Measurements from ENCODE around the gene KCNQ1. TPM values are rescaled to one million over a fixed set of nuclear protein-coding genes. Genes with fewer than 3 reads are reported as not detected.

KCNQ1 gene
- total RNA-seq, 1 donor from 2014 or later = 52.9 TPM

DNA sequence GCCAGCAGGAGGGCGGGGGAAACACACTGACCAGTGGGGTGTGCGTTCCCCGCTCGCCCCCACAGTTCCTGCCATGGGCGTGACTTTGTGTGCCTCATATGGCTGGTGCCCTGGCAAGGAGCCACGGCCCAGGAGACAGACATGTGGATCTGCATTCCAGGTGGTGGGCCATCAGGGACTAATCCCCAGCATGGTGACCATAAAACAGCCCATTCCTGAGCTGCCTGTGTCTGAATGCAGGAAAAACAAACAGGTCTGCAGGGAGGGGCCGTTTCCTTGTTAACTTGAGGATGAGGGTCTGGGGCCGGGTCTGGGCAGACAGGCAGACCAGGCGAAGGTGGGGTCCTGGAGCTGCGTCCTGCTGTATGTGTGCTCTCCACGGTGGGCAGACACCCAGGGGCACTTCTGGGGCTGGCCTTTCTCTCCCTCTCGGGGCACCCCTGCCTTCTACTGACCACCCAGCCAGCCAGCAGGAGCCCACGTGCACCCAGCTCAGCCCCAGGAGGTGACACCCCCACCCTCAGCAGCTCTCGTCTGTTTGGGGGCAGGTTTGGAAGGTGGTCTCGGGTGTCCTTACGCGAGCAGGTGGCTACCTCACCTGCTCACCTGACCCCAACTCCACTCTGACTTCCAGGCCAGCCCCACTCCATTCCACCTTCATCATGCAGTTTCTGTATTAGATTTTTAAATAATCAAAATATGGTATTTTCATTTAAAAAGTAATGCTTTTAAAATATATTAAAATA lies 134.7 kb downstream of the KCNQ1 start:
- H3K4me3 ChIP-seq = no peak overlapping the region
- intact Hi-C loops (cut with DNase I) = no loop called here
- TF ChIP-seq, protein P1, sequence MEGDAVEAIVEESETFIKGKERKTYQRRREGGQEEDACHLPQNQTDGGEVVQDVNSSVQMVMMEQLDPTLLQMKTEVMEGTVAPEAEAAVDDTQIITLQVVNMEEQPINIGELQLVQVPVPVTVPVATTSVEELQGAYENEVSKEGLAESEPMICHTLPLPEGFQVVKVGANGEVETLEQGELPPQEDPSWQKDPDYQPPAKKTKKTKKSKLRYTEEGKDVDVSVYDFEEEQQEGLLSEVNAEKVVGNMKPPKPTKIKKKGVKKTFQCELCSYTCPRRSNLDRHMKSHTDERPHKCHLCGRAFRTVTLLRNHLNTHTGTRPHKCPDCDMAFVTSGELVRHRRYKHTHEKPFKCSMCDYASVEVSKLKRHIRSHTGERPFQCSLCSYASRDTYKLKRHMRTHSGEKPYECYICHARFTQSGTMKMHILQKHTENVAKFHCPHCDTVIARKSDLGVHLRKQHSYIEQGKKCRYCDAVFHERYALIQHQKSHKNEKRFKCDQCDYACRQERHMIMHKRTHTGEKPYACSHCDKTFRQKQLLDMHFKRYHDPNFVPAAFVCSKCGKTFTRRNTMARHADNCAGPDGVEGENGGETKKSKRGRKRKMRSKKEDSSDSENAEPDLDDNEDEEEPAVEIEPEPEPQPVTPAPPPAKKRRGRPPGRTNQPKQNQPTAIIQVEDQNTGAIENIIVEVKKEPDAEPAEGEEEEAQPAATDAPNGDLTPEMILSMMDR (IDR thresholded peaks at IDR 0.05) = no peak
- H3K27ac ChIP-seq = no peak overlapping the region
- ATAC-seq (no peak), DNase-seq (peak; percentile 57)
- no peaks in the 10 kb centered on the region for H3K27me3 ChIP-seq
- no peaks in the 10 kb centered on the region for H3K4me1 ChIP-seq
- H3K9me3 ChIP-seq = no peaks in the 10 kb centered on the region
- no peaks in the 10 kb centered on the region for H3K36me3 ChIP-seq

- no peaks in the 10 kb centered on the region for H3K4me1 ChIP-seq
- intact Hi-C loops (cut with DNase I) = no loop called here
- no peaks in the 10 kb centered on the region for H3K9me3 ChIP-seq
Observed at GRCh38 chr11:2580061-2580421, 135.2 kb downstream of the KCNQ1 start.

DNA sequence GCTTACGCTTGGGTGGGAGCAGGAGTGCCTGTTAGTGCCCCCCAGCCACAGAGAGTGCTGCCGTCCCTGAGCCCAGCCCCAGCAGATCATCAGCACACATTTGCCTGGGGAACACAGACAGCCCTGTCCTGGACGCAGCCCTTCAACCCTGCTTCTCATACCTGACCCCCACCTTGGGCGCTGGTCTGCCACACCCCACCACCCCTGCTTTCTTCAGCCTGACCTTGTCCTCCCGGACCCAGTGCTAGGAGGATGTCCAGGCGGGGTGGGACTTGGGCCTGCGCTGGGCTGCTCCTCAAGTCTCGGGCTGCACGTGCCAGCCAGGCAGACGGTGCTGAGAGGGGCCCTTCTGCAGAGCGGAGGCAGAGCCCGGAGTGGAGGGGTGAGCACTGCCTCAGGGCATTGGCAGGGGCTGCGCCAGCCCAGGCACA lies 135.8 kb downstream of the KCNQ1 start:
- Histone ChIP-seq H3K27ac (no peak overlapping the region), H3K9me3 (no peaks in the 10 kb centered on the region), H3K36me3 (no peaks in the 10 kb centered on the region), H3K4me1 (no peaks in the 10 kb centered on the region), H3K4me3 (no peak overlapping the region), H3K27me3 (no peaks in the 10 kb centered on the region)
- DNase-seq = peak; percentile 53
- intact Hi-C loops (cut with DNase I) = no loop called here
- TF ChIP-seq, protein P1 (IDR thresholded peaks at IDR 0.05) = no peak
- ATAC-seq = no peak

More at GRCh38 chr11:2580061-2580421, 135.2 kb downstream of the KCNQ1 start:
- peak; percentile 16 for DNase-seq
- TF ChIP-seq, protein P1 (IDR thresholded peaks at IDR 0.05) = no peak
- Histone ChIP-seq H3K27me3 (no peaks in the 10 kb centered on the region), H3K4me3 (no peak overlapping the region), H3K36me3 (no peaks in the 10 kb centered on the region), H3K27ac (no peak overlapping the region)
- no peak for ATAC-seq

GRCh38 chr11:2581151-2581930 lies 136.5 kb downstream of the KCNQ1 start:
- intact Hi-C loops (cut with DNase I) = no loop called here

DNA sequence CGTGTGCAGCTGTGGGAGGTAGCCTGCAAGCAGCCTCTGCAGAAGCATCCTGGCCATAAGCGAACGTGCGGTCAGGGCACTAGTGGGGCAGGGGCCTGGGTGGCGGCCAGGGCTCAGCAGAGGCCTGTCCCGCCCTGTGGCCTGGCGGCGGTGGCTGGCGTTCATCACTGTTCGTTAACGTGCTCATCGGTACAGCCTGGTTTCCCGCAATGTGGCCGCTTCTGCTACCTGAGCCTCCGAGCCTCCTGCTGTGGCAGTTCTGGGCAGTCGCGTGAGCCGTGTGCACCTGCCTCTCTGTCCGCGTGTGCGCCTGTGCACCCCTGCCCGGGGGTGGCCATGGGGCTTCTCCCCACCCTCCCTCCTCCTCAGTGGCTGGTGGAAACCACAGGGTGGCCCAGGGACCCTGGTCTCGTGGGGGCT lies 137.1 kb downstream of the KCNQ1 start:
- no peak overlapping the region for H3K27ac ChIP-seq
- no peaks in the 10 kb centered on the region for H3K4me1 ChIP-seq
- DNase-seq (peak; percentile 62), ATAC-seq (no peak)
- intact Hi-C loops (cut with DNase I) = no loop called here
- H3K36me3 ChIP-seq = no peaks in the 10 kb centered on the region
- H3K27me3 ChIP-seq = no peaks in the 10 kb centered on the region
- H3K4me3 ChIP-seq = no peak overlapping the region
- no peaks in the 10 kb centered on the region for H3K9me3 ChIP-seq
- TF ChIP-seq, protein P1 (IDR thresholded peaks at IDR 0.05) = no peak

More at GRCh38 chr11:2581151-2581930, 136.5 kb downstream of the KCNQ1 start:
- Histone ChIP-seq H3K27me3 (no peaks in the 10 kb centered on the region), H3K27ac (no peak overlapping the region), H3K36me3 (no peaks in the 10 kb centered on the region), H3K4me1 (no peaks in the 10 kb centered on the region), H3K9me3 (no peaks in the 10 kb centered on the region), H3K4me3 (no peak overlapping the region)
- DNase-seq (peak; percentile 60), ATAC-seq (no peak)
- TF ChIP-seq, protein P1 (IDR thresholded peaks at IDR 0.05) = no peak

All from upper lobe of right lung (tissue), 1 donor.